Gastrocnemius medialis (tissue), 4 donors: Measurements from ENCODE around the gene SLC41A1. TPM values are rescaled to one million over a fixed set of nuclear protein-coding genes. Genes with fewer than 3 reads are reported as not detected.

ENCODE experiments used
- ATAC-seq, 2 donors: fragments of 150-250 bp; one replicate each; pipeline ENCODE4 v1.9.1; 2016
- DNase-seq, 2 donors: peaks; one replicate each; pipeline ENCODE4 v3.0.0-alpha.2; 2019
- H3K27ac ChIP-seq, 4 donors: fragments of 200-600 bp; sonication (generic); 1 replicate in 1 of 4; 2 replicates in 3 of 4; pipeline ENCODE4 v1.5.1; 2016 to 2018; ENCODE audit warnings: mild to moderate bottlenecking in 2 of 4, moderate library complexity in 1 of 4
- H3K27me3 ChIP-seq, 3 donors: fragments of 200-600 bp; sonication (generic) in 2 of 3; 1 replicate in 1 of 3; 2 replicates in 2 of 3; pipeline versions ENCODE4 v1.5.1 to v1.6.0; 2016 to 2019; ENCODE audit warnings: mild to moderate bottlenecking in 1 of 3, moderate library complexity in 1 of 3
- H3K36me3 ChIP-seq, 2 donors: fragments of 200-600 bp; sonication (generic) in 1 of 2; one replicate each; pipeline ENCODE4 v1.5.1; 2017 to 2018
- H3K4me1 ChIP-seq, 2 donors: fragments of 200-600 bp; sonication (generic) in 1 of 2; one replicate each; pipeline ENCODE4 v1.5.1; 2016 to 2017; ENCODE audit warnings: mild to moderate bottlenecking in 2 of 2
- H3K4me3 ChIP-seq, 4 donors: fragments of 200-600 bp; sonication (generic) in 3 of 4; 1 replicate in 1 of 4; 2 replicates in 3 of 4; pipeline ENCODE4 v1.5.1; 2016 to 2019; ENCODE audit warnings: mild to moderate bottlenecking in 2 of 4
- H3K9me3 ChIP-seq, 3 donors: fragments of 200-600 bp; sonication (generic) in 2 of 3; 1 replicate in 1 of 3; 2 replicates in 2 of 3; pipeline ENCODE4 v1.5.1; 2016 to 2019
- CTCF ChIP-seq, 5 experiments: fragments of 450-650 bp in 3 of 5; fragments of 200-600 bp in 2 of 5; sonication (generic) in 2 of 5; IDR thresholded peaks in 4 of 5; conservative IDR thresholded peaks in 1 of 5; 1 replicate in 4 of 5; 2 replicates in 1 of 5; pipeline ENCODE4 v1.5.1; 2016 to 2019; ENCODE audit warnings: antibody characterized with exemption in 5 of 5, mild to moderate bottlenecking in 3 of 5, moderate library complexity in 3 of 5
- POLR2A ChIP-seq, 2 donors: fragments of 450-650 bp; IDR thresholded peaks; one replicate each; pipeline ENCODE4 v1.6.1; 2017; ENCODE audit warnings: antibody characterized with exemption in 2 of 2, mild to moderate bottlenecking in 2 of 2, moderate library complexity in 2 of 2
- in situ Hi-C, 4 donors: fragments of 200-750 bp; cut with MboI; loops; one replicate each; pipeline versions ENCODE4 v1.15.0 to v1.8.0; 2017; ENCODE audit warnings: low sequenced_read_pairs in 4 of 4
- intact Hi-C: fragments of 100-400 bp; cut with DNase I; formaldehyde crosslinking; loops from one replicate; pipeline ENCODE4 v1.15.1; 2023; ENCODE audit warnings: low total_unique reads
- total RNA-seq, 4 donors: library from RNA; depleted of rRNA; stranded (reverse); fragments of >200 nt; gene quantifications; one replicate each; pipeline versions ENCODE4 v1.1.0 to v1.2.3, GENCODE V29; 2016

The SLC41A1 gene
- total RNA-seq, 4 donors from 2014 or later = 21.5 to 39.8 (median 36.8) TPM

- ATAC-seq (no peak), DNase-seq (no peak)
- H3K36me3 ChIP-seq = peaks cover 0 to 19% of the 10 kb centered on the region in 2 donors
- in situ Hi-C loops = no loop called here
- peaks cover 3 to 4% of the 10 kb centered on the region in 2 donors for H3K4me1 ChIP-seq
- TF ChIP-seq CTCF (IDR thresholded peaks at IDR 0.05 in 4 of 5, conservative IDR thresholded peaks at IDR 0.05 in 1 of 5) (no peak), POLR2A (IDR thresholded peaks at IDR 0.05) (no peak)
- intact Hi-C loops = no loop called here
- H3K9me3 ChIP-seq = no peaks in the 10 kb centered on the region
- H3K27ac ChIP-seq = no peak overlapping the region
- no peak overlapping the region for H3K4me3 ChIP-seq
- H3K27me3 ChIP-seq = no peaks in the 10 kb centered on the region
Measured at GRCh38 chr1:205770618-205771017, 42.4 kb downstream of the SLC41A1 start.

GRCh38 chr1:205769641-205770365, 43.2 kb downstream of the SLC41A1 start:
- in situ Hi-C loops (no loop called here), intact Hi-C loops (no loop called here)
- Histone ChIP-seq H3K36me3 (peaks cover 0 to 19% of the 10 kb centered on the region in 2 donors), H3K27ac (no peak overlapping the region), H3K27me3 (no peaks in the 10 kb centered on the region), H3K4me3 (no peak overlapping the region), H3K9me3 (no peaks in the 10 kb centered on the region), H3K4me1 (peaks cover 3% of the 10 kb centered on the region in 2 donors)
- ATAC-seq (no peak), DNase-seq (no peak)
- TF ChIP-seq POLR2A (IDR thresholded peaks at IDR 0.05) = no peak
- no peak for TF ChIP-seq CTCF (IDR thresholded peaks at IDR 0.05 in 4 of 5, conservative IDR thresholded peaks at IDR 0.05 in 1 of 5)

GRCh38 chr1:205767248-205767647, 45.8 kb downstream of the SLC41A1 start:
- Histone ChIP-seq H3K4me3 (no peak overlapping the region), H3K4me1 (no peaks in the 10 kb centered on the region), H3K9me3 (no peaks in the 10 kb centered on the region), H3K27ac (no peak overlapping the region), H3K36me3 (peaks cover 0 to 19% of the 10 kb centered on the region in 2 donors), H3K27me3 (no peaks in the 10 kb centered on the region)
- in situ Hi-C loops (no loop called here), intact Hi-C loops (no loop called here)
- no peak for DNase-seq
- no peak for TF ChIP-seq POLR2A (IDR thresholded peaks at IDR 0.05)
- no peak for TF ChIP-seq CTCF (IDR thresholded peaks at IDR 0.05 in 4 of 5, conservative IDR thresholded peaks at IDR 0.05 in 1 of 5)
- ATAC-seq = no peak

- DNase-seq (no peak), ATAC-seq (no peak)
- Histone ChIP-seq H3K4me3 (no peak overlapping the region), H3K27ac (no peak overlapping the region), H3K36me3 (peaks cover 0 to 19% of the 10 kb centered on the region in 2 donors), H3K4me1 (no peaks in the 10 kb centered on the region), H3K9me3 (no peaks in the 10 kb centered on the region), H3K27me3 (no peaks in the 10 kb centered on the region)
- no peak for TF ChIP-seq CTCF (IDR thresholded peaks at IDR 0.05 in 4 of 5, conservative IDR thresholded peaks at IDR 0.05 in 1 of 5)
- TF ChIP-seq POLR2A (IDR thresholded peaks at IDR 0.05) = no peak
- intact Hi-C loops = no loop called here
- in situ Hi-C loops = no loop called here
Measured at GRCh38 chr1:205766570-205766969, 46.4 kb downstream of the SLC41A1 start.
